ENCODE results near the gene USP24.

DNA sequence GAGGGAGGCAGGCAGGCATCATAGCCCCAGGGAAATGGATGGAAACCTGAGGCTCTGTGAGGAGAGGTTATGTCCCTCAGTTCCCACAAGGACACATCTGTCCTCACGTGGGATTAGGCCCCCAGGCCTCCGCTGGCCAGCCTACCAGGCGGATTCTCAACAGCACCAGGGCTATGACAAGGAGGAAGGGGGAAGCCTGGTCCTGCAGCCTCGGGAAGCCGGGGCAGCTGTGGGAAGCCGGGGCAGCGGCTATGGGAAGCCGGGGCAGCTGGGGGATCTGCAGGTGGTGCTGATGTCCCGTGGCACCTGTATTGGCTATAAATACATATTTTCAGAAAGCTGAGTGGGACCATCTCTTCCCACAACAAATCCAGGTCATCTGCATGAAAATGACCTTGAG is 196.8 kb downstream of the USP24 start:
- TF ChIP-seq RAD21 (conservative IDR thresholded peaks at IDR 0.05) (no peak), EP300 (conservative IDR thresholded peaks at IDR 0.05; ENCODE audit: poor library complexity, severe bottlenecking) (no peak), TAF1 (IDR thresholded peaks at IDR 0.05; ENCODE audit: low read depth) (no peak), SMC3 (conservative IDR thresholded peaks at IDR 0.05; ENCODE audit: poor library complexity) (no peak), POLR2AphosphoS5 (IDR thresholded peaks at IDR 0.05) (no peak), EZH2 (IDR thresholded peaks at IDR 0.05; ENCODE audit: borderline replicate concordance, insufficient read depth, low read length, poor library complexity, severe bottlenecking) (no peak)
- TF ChIP-seq, protein P1, sequence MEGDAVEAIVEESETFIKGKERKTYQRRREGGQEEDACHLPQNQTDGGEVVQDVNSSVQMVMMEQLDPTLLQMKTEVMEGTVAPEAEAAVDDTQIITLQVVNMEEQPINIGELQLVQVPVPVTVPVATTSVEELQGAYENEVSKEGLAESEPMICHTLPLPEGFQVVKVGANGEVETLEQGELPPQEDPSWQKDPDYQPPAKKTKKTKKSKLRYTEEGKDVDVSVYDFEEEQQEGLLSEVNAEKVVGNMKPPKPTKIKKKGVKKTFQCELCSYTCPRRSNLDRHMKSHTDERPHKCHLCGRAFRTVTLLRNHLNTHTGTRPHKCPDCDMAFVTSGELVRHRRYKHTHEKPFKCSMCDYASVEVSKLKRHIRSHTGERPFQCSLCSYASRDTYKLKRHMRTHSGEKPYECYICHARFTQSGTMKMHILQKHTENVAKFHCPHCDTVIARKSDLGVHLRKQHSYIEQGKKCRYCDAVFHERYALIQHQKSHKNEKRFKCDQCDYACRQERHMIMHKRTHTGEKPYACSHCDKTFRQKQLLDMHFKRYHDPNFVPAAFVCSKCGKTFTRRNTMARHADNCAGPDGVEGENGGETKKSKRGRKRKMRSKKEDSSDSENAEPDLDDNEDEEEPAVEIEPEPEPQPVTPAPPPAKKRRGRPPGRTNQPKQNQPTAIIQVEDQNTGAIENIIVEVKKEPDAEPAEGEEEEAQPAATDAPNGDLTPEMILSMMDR (IDR thresholded peaks at IDR 0.05; ENCODE audit: poor library complexity, severe bottlenecking): no peak
- TF ChIP-seq, protein P2, sequence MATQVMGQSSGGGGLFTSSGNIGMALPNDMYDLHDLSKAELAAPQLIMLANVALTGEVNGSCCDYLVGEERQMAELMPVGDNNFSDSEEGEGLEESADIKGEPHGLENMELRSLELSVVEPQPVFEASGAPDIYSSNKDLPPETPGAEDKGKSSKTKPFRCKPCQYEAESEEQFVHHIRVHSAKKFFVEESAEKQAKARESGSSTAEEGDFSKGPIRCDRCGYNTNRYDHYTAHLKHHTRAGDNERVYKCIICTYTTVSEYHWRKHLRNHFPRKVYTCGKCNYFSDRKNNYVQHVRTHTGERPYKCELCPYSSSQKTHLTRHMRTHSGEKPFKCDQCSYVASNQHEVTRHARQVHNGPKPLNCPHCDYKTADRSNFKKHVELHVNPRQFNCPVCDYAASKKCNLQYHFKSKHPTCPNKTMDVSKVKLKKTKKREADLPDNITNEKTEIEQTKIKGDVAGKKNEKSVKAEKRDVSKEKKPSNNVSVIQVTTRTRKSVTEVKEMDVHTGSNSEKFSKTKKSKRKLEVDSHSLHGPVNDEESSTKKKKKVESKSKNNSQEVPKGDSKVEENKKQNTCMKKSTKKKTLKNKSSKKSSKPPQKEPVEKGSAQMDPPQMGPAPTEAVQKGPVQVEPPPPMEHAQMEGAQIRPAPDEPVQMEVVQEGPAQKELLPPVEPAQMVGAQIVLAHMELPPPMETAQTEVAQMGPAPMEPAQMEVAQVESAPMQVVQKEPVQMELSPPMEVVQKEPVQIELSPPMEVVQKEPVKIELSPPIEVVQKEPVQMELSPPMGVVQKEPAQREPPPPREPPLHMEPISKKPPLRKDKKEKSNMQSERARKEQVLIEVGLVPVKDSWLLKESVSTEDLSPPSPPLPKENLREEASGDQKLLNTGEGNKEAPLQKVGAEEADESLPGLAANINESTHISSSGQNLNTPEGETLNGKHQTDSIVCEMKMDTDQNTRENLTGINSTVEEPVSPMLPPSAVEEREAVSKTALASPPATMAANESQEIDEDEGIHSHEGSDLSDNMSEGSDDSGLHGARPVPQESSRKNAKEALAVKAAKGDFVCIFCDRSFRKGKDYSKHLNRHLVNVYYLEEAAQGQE (IDR thresholded peaks at IDR 0.05; ENCODE audit: borderline replicate concordance): no peak

Measured in neural cell (in vitro differentiated cells).